HepG2 (cell line): ENCODE data around the gene ARL8B. TPM values are rescaled to one million over a fixed set of nuclear protein-coding genes. Genes with fewer than 3 reads are reported as not detected.

Experiments used
- ATAC-seq: fragments of 200-7000 bp; cut with Tn5 transposase; 3 replicates; pipeline ENCODE4 v1.9.1; 2020; ENCODE audit warnings: mild to moderate bottlenecking, moderate library complexity
- BruUV-seq: library from RNA; stranded (reverse); fragments of 400-500 nt; replicated peaks from 2 replicates; lab custom pipeline; 2021; lab: Mats Ljungman, UMichigan
- CTCF ChIA-PET: fragments of 300-600 bp; formaldehyde crosslinking; extraction: SDS; loops from one replicate; lab custom pipeline; 2021; ENCODE audit warnings: low total read pairs, inconsistent platforms, low intra/inter-chr PET ratio; lab: Yijun Ruan, JAX
- POLR2A ChIA-PET: fragments of 350-600 bp; sonication (Branson Sonifier 250); formaldehyde crosslinking; loops from one replicate; lab custom pipeline; 2020; ENCODE audit warnings: antibody characterized with exemption, inconsistent platforms; lab: Yijun Ruan, JAX
- DNase-seq: peaks from one replicate; pipeline ENCODE4 v3.0.0-alpha.2; 2015; ENCODE audit warnings: low spot score
- FAIRE-seq: peaks from 3 replicates; lab custom pipeline; 2011; peaks lifted over from hg19 to GRCh38; lab: Jason Lieb, UNC
- H2AFZ ChIP-seq: one replicate; pipeline ENCODE4 v1.6.1; 2011; ENCODE audit warnings: low read length, inconsistent platforms
- H3K27ac ChIP-seq: fragments of 300-600 bp; 3 replicates; pipeline ENCODE4 v1.8.0; 2011; ENCODE audit warnings: mixed run types, mild to moderate bottlenecking, mixed read lengths, low read length, inconsistent platforms; ENCODE audit not compliant: insufficient read depth; ENCODE audit errors: extremely low read length
- H3K27me3 ChIP-seq, 2 experiments: fragments of 200-600 bp in 1 of 2; 2 replicates in 1 of 2; 3 replicates in 1 of 2; pipeline versions ENCODE4 v1.6.0 to v1.8.0; 2011; ENCODE audit warnings: low read length in 2 of 2, mild to moderate bottlenecking in 2 of 2, moderate library complexity in 2 of 2, inconsistent platforms in 1 of 2; ENCODE audit not compliant: insufficient read depth in 2 of 2, control insufficient read depth in 1 of 2
- H3K36me3 ChIP-seq, 2 experiments: fragments of 200-600 bp in 1 of 2; replicated peaks in 1 of 2; 2 replicates in 1 of 2; 3 replicates in 1 of 2; pipeline versions ENCODE4 v1.5.1 to v1.8.0; 2011; ENCODE audit warnings: low read length in 2 of 2, inconsistent platforms in 1 of 2; ENCODE audit not compliant: insufficient read depth in 2 of 2, control insufficient read depth in 1 of 2
- H3K4me1 ChIP-seq: 2 replicates; pipeline ENCODE4 v1.5.1; 2012; ENCODE audit warnings: low read length, inconsistent platforms; ENCODE audit not compliant: insufficient read depth
- H3K4me2 ChIP-seq: 2 replicates; pipeline ENCODE4 v1.6.0; 2011; ENCODE audit warnings: low read depth, low read length, inconsistent platforms
- H3K4me3 ChIP-seq, 3 experiments: fragments of 200-600 bp in 1 of 3; sonication (generic), shearing (Covaris generic) in 1 of 3; replicated peaks in 1 of 3; 2 replicates each; pipeline ENCODE4 v1.5.1; 2011 to 2016; ENCODE audit warnings: low read length in 3 of 3, inconsistent platforms in 2 of 3, low read depth in 2 of 3, mild to moderate bottlenecking in 2 of 3, control low read depth in 1 of 3, mixed read lengths in 1 of 3; ENCODE audit not compliant: insufficient read depth in 1 of 3
- H3K79me2 ChIP-seq: one replicate; pipeline ENCODE4 v1.6.1; 2011; ENCODE audit warnings: low read length, inconsistent platforms; ENCODE audit not compliant: insufficient read depth
- H3K9ac ChIP-seq: 2 replicates; pipeline ENCODE4 v1.6.0; 2011; ENCODE audit warnings: mild to moderate bottlenecking, low read depth, low read length, inconsistent platforms; ENCODE audit not compliant: insufficient read depth
- H3K9me3 ChIP-seq: 2 replicates; pipeline ENCODE4 v1.5.1; 2012; ENCODE audit warnings: mild to moderate bottlenecking, low read length
- H4K20me1 ChIP-seq: 2 replicates; pipeline ENCODE4 v1.6.0; 2011; ENCODE audit warnings: inconsistent platforms, mild to moderate bottlenecking, low read length, moderate library complexity; ENCODE audit not compliant: insufficient read depth
- ASH2L ChIP-seq: fragments of 300-600, 200-600 bp; sonication (generic); IDR thresholded peaks from 2 replicates; pipeline ENCODE4 v1.7.0; 2017; ENCODE audit warnings: low read depth, mild to moderate bottlenecking, moderate library complexity, mixed read lengths, low read length; ENCODE audit not compliant: insufficient read length
- CREM ChIP-seq, 2 experiments: sonication (generic) in 1 of 2; formaldehyde crosslinking in 1 of 2; IDR thresholded peaks; 2 replicates each; pipeline versions ENCODE4 v1.4.0 to v1.6.1; 2016 to 2020; ENCODE audit warnings: antibody characterized with exemption in 1 of 2, mild to moderate bottlenecking in 1 of 2, missing genetic modification reagents in 1 of 2
- HDAC2 ChIP-seq: sonication (generic); formaldehyde crosslinking; IDR thresholded peaks from 2 replicates; pipeline ENCODE4 v1.4.0; 2020; ENCODE audit warnings: missing genetic modification reagents
- HMG20A ChIP-seq: IDR thresholded peaks from 2 replicates; pipeline ENCODE4 v1.6.1; 2016; ENCODE audit warnings: borderline replicate concordance
- MED1 ChIP-seq: sonication (generic); formaldehyde crosslinking; IDR thresholded peaks from 2 replicates; pipeline ENCODE4 v1.4.0; 2020; ENCODE audit warnings: missing genetic modification reagents
- PPARG ChIP-seq: conservative IDR thresholded peaks from 2 replicates; pipeline ENCODE4 v1.6.1; 2016; ENCODE audit warnings: missing biosample characterization, missing genetic modification reagents
- SOX13 ChIP-seq, 3 experiments: fragments of 450-650 bp in 1 of 3; sonication (generic) in 1 of 3; formaldehyde crosslinking in 1 of 3; IDR thresholded peaks in 2 of 3; conservative IDR thresholded peaks in 1 of 3; 2 replicates each; pipeline versions ENCODE4 v1.5.0 to v1.6.1; 2016 to 2020; ENCODE audit warnings: antibody characterized with exemption in 1 of 3, mild to moderate bottlenecking in 1 of 3, missing compliant biosample characterization in 1 of 3, missing genetic modification reagents in 1 of 3, moderate library complexity in 1 of 3
- TCF7 ChIP-seq: sonication (generic); IDR thresholded peaks from 2 replicates; pipeline ENCODE4 v1.6.1; 2016; ENCODE audit warnings: antibody characterized with exemption, low read depth
- ZNF747 ChIP-seq: sonication (generic); formaldehyde crosslinking; IDR thresholded peaks from 2 replicates; pipeline ENCODE4 v1.8.1; 2023; ENCODE audit warnings: missing genetic modification reagents, mild to moderate bottlenecking, borderline replicate concordance
- ZNF841 ChIP-seq: sonication (generic); formaldehyde crosslinking; IDR thresholded peaks from 2 replicates; pipeline ENCODE4 v1.8.1; 2023; ENCODE audit warnings: missing genetic modification reagents, borderline replicate concordance
- WGBS: methylation state at CpG from one replicate; pipeline ENCODE4 v1.1.6; 2017; ENCODE audit warnings: low lambda C conversion rate; 5-methylcytosine and 5-hydroxymethylcytosine counted together
- in situ Hi-C: cut with HindIII; loops from 2 replicates; pipeline ENCODE4 v1.10.0; 2017; ENCODE audit warnings: low pct_unique_long_range_greater_than_20kb; ENCODE audit not compliant: extremely low pct_ligation_motif_present
- intact Hi-C: fragments of 100-400 bp; cut with micrococcal nuclease; formaldehyde crosslinking; loops from one replicate; pipeline ENCODE4 v1.10.0; 2022; ENCODE audit not compliant: unreplicated experiment
- polyA plus RNA-seq, 8 experiments: library from polyadenylated mRNA; depleted of rRNA in 3 of 8; stranded (reverse) in 7 of 8; unstranded in 1 of 8; fragments of >200 nt; fragmentation: Illumina TruSeq in 4 of 8; extraction: Trizol in 4 of 8; gene quantifications; 2 replicates each; pipeline versions ENCODE4 v1.2.1 to v1.2.3, GENCODE V29; 2011 to 2016; ENCODE audit warnings: low read depth in 4 of 8, missing spikeins in 1 of 8, mixed read lengths in 1 of 8; ENCODE audit not compliant: insufficient read depth in 1 of 8
- total RNA-seq, 5 experiments: library from RNA; depleted of rRNA; stranded (reverse); fragments of >200 nt; fragmentation: Illumina TruSeq; extraction: Trizol; gene quantifications; 2 replicates each; pipeline ENCODE4 v1.2.3, GENCODE V29; 2016; ENCODE audit warnings: low read depth in 1 of 5
- TF ChIP-seq, protein P1 (sequence below), 2 experiments: sonication (generic) in 1 of 2; formaldehyde crosslinking in 1 of 2; IDR thresholded peaks; 2 replicates each; pipeline versions ENCODE4 v1.4.0 to v1.6.1; 2018 to 2020; ENCODE audit warnings: missing genetic modification reagents in 2 of 2, borderline replicate concordance in 1 of 2, low read depth in 1 of 2, mild to moderate bottlenecking in 1 of 2, missing biosample characterization in 1 of 2
- TF ChIP-seq, protein P2 (sequence below): sonication (generic); formaldehyde crosslinking; conservative IDR thresholded peaks from 2 replicates; pipeline ENCODE4 v1.4.0; 2020; ENCODE audit warnings: mild to moderate bottlenecking, missing genetic modification reagents, moderate library complexity
- TF ChIP-seq, protein P3 (sequence below): sonication (generic); formaldehyde crosslinking; IDR thresholded peaks from 2 replicates; pipeline ENCODE4 v1.9.0; 2021; ENCODE audit warnings: missing genetic modification reagents, borderline replicate concordance

ARL8B gene
- total and polyA plus RNA-seq, 2 of the 13 experiments (the other 11 are each of a cell fraction or from before 2014, with no cell fraction given): 23.5 to 30.4 TPM

DNA sequence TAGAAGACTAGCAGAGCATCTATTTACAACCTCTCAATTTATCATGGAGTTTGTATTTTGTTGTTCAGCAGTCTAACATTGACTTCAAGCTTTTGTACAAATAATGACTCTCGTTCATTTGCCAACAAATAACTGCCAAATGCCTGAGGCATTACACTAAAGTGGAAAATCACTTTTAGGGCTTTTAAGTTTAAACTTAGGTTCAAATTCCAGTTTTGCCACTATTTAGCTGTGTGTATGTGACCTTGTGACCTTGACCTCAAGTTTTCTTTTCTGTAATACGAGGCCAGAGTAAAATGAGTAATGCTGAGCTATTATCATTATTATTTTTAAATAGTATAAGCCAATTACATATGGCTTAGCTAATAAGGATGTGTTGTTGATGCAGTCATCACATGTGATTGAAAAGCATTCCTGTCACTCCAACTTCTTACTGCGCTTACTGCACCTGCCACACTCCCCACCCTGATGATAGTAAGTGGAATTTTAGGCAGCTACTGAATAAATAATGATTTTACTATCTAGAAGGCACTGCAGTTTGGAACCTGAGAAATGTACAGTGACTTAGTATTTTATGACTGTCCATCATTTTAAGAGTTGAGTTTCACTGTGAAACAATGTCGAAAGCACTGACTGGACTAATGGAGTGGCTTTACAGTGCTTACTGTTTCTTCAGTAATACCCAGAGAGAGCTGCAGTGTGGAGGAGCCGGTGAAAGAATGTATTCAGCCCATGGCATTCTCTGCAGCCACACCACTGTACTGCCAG, 16.3 kb downstream of the ARL8B start:
- peak; percentile 86 for ATAC-seq
- CTCF ChIA-PET: no interaction called here
- H3K36me3 ChIP-seq: 0 out of 5 replicates have a peak, but pooled peaks cover 0 to 8% of the 10 kb centered on the region in 2 experiments
- no peaks in the 10 kb centered on the region for H3K9me3 ChIP-seq
- POLR2A ChIA-PET: interaction anchor here (0.9 to 2.8 kb wide), 5 partner anchors 15 to 387 kb away, joined by 3 to 20 read pairs (median 6); partner anchors contain the start of gene EDEM1
- H3K9ac ChIP-seq: peak overlapping the region; percentile 40; the same call in 1 of the 2 replicates
- BruUV-seq: no TSS peak
- peaks cover 14% of the 10 kb centered on the region; the same call in 1 of the 2 replicates for H4K20me1 ChIP-seq
- WGBS: 36% methylated on average over 5 of the region's 5 CpGs
- H3K4me2 ChIP-seq: peak overlapping the region; percentile 42
- H3K27ac ChIP-seq: peak overlapping the region; percentile 81
- intact Hi-C loops: loop anchor here (1.0 kb wide), 1 partner anchor 49 kb away; the partner anchor contains the start of gene EDEM1
- peak; percentile 57 for FAIRE-seq
- peaks cover 89% of the 10 kb centered on the region for H3K79me2 ChIP-seq
- no peaks in the 10 kb centered on the region for H3K27me3 ChIP-seq
- in situ Hi-C loops: no loop called here
- peaks cover 47% of the 10 kb centered on the region for H3K4me1 ChIP-seq
- H3K4me3 ChIP-seq: peak overlapping the region in 1 of 3 experiments; percentile 22; a peak in 2 of 6 replicates
- peak; percentile 82 for DNase-seq
- H2AFZ ChIP-seq: no peak overlapping the region
- TF ChIP-seq ASH2L: peak; percentile 64
- TF ChIP-seq CREM (IDR thresholded peaks at IDR 0.05): peak; percentile 43; the same call in 1 of the 2 replicates
- no peak for TF ChIP-seq CREM (CRISPR knock-in tag; IDR thresholded peaks at IDR 0.05)
- no peak for TF ChIP-seq SOX13 (IDR thresholded peaks at IDR 0.05)
- TF ChIP-seq SOX13 (CRISPR knock-in tag; conservative IDR thresholded peaks at IDR 0.05 in 1 of 2, IDR thresholded peaks at IDR 0.05 in 1 of 2): peak in 1 of 2 experiments; percentile 71; a peak in 2 of 4 replicates
- no peak for TF ChIP-seq ZNF841 (CRISPR knock-in tag)
- peak; percentile 37; the same call in 1 of the 2 replicates for TF ChIP-seq HMG20A
- no peak for TF ChIP-seq ZNF747 (CRISPR knock-in tag)
- TF ChIP-seq PPARG (CRISPR knock-in tag): peak; percentile 59
- peak; percentile 67 for TF ChIP-seq MED1
- TF ChIP-seq HDAC2: 0 out of 2 replicates have a peak, but pooled peaks have one; percentile 18
- TF ChIP-seq TCF7: peak; percentile 43; the same call in 1 of the 2 replicates
- TF ChIP-seq, protein P1, sequence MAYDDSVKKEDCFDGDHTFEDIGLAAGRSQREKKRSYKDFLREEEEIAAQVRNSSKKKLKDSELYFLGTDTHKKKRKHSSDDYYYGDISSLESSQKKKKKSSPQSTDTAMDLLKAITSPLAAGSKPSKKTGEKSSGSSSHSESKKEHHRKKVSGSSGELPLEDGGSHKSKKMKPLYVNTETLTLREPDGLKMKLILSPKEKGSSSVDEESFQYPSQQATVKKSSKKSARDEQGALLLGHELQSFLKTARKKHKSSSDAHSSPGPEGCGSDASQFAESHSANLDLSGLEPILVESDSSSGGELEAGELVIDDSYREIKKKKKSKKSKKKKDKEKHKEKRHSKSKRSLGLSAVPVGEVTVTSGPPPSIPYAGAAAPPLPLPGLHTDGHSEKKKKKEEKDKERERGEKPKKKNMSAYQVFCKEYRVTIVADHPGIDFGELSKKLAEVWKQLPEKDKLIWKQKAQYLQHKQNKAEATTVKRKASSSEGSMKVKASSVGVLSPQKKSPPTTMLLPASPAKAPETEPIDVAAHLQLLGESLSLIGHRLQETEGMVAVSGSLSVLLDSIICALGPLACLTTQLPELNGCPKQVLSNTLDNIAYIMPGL (CRISPR knock-in tag; IDR thresholded peaks at IDR 0.05; ENCODE audit: borderline replicate concordance in 1 of 2, low read depth in 1 of 2): no peak
- TF ChIP-seq, protein P2, sequence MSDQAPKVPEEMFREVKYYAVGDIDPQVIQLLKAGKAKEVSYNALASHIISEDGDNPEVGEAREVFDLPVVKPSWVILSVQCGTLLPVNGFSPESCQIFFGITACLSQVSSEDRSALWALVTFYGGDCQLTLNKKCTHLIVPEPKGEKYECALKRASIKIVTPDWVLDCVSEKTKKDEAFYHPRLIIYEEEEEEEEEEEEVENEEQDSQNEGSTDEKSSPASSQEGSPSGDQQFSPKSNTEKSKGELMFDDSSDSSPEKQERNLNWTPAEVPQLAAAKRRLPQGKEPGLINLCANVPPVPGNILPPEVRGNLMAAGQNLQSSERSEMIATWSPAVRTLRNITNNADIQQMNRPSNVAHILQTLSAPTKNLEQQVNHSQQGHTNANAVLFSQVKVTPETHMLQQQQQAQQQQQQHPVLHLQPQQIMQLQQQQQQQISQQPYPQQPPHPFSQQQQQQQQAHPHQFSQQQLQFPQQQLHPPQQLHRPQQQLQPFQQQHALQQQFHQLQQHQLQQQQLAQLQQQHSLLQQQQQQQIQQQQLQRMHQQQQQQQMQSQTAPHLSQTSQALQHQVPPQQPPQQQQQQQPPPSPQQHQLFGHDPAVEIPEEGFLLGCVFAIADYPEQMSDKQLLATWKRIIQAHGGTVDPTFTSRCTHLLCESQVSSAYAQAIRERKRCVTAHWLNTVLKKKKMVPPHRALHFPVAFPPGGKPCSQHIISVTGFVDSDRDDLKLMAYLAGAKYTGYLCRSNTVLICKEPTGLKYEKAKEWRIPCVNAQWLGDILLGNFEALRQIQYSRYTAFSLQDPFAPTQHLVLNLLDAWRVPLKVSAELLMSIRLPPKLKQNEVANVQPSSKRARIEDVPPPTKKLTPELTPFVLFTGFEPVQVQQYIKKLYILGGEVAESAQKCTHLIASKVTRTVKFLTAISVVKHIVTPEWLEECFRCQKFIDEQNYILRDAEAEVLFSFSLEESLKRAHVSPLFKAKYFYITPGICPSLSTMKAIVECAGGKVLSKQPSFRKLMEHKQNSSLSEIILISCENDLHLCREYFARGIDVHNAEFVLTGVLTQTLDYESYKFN (CRISPR knock-in tag): peak; percentile 88
- TF ChIP-seq, protein P3, sequence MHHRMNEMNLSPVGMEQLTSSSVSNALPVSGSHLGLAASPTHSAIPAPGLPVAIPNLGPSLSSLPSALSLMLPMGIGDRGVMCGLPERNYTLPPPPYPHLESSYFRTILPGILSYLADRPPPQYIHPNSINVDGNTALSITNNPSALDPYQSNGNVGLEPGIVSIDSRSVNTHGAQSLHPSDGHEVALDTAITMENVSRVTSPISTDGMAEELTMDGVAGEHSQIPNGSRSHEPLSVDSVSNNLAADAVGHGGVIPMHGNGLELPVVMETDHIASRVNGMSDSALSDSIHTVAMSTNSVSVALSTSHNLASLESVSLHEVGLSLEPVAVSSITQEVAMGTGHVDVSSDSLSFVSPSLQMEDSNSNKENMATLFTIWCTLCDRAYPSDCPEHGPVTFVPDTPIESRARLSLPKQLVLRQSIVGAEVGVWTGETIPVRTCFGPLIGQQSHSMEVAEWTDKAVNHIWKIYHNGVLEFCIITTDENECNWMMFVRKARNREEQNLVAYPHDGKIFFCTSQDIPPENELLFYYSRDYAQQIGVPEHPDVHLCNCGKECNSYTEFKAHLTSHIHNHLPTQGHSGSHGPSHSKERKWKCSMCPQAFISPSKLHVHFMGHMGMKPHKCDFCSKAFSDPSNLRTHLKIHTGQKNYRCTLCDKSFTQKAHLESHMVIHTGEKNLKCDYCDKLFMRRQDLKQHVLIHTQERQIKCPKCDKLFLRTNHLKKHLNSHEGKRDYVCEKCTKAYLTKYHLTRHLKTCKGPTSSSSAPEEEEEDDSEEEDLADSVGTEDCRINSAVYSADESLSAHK (CRISPR knock-in tag): no peak
